ENCODE results near the gene ANKZF1.
A peak's percentile ranks its signal among the peaks of the same experiment; 100 is the strongest.
"Not testable (repeated sequence)": the region's sequence is repeated elsewhere in the genome, so short reads cannot be mapped to it uniquely, and the experiment has no call there.

The ANKZF1 gene

DNA sequence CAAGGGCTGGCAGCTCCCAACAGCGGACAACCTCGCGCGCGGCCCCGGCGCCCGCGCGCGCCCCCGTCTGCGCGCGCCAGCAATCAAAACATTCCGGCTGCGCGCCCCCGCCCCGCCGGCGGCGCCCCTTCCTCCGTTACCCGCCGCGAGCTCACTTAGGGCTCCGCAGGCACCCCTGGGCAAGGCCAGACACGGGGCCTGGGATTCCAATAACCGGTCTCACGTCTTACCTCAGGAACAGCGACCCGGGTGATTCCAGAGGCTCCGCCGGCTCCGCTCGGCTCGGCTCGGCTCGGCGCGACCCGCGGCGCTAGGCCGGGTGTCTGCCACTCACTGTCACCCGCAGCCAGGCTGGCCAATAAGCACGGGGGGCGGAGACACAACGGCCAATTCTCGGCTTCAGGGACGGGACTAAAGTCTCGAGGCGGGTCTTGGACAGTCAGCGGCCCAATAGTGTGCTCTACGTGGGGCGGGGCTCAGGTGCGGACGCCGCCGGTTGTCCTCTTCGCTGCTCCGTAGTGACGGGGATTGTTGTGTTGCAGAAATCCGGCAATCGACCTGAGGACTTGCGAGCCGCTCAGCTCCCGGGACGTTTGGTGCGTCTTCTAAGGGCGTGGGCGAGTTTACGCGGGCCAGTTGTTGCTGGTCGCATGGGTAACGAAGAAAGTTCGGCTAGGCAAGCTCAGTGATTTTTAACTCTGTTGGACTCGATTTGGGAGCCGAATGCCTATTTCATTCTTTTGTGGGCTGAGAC is at the start of gene ANKZF1, which contains the start of gene ATG9A:
Gene ANKZF1 (plus strand): TSS at position 502 of the 754 bp plus-strand sequence. CDS start 452 bp downstream, outside the sequence.
Gene ATG9A (minus strand): TSS at position 332 of the 754 bp plus-strand sequence. CDS start 1,612 bp downstream, outside the sequence.
- DNase-seq: peak; percentile 97

- no peak for DNase-seq
Observed at GRCh38 chr2:219180961-219181360, 48.6 kb upstream of the ANKZF1 start.

DNA sequence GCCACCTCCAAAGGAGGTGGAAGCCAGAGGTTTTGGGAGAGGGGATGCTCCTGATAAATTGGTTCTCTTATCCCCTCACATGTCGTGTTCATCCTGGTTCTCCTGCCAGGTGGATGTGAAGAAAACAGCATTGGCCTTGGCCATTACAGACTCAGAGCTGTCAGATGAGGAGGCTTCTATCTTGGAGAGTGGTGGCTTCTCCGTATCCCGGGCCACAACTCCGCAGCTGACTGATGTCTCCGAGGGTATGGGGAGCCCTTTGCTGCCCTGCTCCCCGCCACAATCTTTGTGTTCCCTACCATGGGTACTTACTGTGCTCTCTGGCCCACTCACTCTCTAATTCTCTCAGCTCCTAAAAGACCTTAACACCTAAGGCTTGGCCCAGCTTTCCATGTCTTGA is 48.1 kb upstream of the ANKZF1 start:
- DNase-seq: no peak

DNA sequence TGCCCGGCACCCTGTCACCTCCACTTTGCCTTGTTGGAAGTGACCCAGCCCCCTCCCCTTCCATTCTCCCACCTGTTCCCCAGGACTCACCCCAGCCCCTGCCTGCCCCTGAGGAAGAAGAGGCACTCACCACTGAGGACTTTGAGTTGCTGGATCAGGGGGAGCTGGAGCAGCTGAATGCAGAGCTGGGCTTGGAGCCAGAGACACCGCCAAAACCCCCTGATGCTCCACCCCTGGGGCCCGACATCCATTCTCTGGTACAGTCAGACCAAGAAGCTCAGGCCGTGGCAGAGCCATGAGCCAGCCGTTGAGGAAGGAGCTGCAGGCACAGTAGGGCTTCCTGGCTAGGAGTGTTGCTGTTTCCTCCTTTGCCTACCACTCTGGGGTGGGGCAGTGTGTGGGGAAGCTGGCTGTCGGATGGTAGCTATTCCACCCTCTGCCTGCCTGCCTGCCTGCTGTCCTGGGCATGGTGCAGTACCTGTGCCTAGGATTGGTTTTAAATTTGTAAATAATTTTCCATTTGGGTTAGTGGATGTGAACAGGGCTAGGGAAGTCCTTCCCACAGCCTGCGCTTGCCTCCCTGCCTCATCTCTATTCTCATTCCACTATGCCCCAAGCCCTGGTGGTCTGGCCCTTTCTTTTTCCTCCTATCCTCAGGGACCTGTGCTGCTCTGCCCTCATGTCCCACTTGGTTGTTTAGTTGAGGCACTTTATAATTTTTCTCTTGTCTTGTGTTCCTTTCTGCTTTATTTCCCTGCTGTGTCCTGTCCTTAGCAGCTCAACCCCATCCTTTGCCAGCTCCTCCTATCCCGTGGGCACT is 47.1 kb upstream of the ANKZF1 start:
- DNase-seq: no peak

- no peak for DNase-seq
Observed at GRCh38 chr2:219183151-219183772, 46.3 kb upstream of the ANKZF1 start.

DNA sequence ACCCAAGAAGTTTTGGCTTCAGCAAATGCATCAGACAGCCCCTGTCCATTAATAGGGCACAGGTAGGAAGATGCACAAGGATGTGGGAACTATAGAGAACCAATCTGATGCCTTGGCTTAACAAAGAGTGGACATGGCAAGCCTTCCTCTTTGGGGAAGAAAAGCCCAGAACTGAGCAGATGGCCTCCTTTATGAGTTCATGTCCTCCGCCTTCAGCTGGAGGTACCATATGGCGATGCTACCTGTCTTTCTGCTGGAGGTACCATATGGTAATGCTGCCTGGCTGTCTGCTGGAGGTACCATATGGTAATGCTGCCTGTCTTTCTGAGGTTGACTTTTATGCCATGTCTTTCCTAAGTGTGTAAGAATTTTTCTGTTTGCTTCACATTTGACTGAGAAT is 45.5 kb upstream of the ANKZF1 start:
- DNase-seq: no peak

- no peak for DNase-seq
Observed at GRCh38 chr2:219186754-219187456, 42.7 kb upstream of the ANKZF1 start.

DNA sequence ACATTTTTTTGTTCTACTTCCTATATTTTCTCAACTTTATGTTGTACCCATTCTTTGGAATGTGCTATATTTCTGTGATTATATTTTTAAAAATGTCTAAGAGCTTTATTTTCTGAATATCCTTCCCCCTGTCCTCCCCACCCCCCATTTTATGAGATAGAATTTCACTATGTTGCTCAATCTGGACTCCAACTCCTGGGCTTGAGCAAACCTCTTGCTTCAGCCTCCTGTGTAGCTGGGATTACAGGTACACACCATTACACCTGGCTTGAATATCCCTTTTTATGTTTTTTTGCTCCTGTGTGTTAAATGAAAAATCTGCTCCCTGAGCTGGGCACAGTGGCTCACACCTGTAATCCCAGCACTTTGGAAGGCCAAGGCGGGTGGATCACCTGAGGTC is 32.2 kb upstream of the ANKZF1 start:
- no peak for DNase-seq

- no peak for DNase-seq
Observed at GRCh38 chr2:219198974-219199373, 30.6 kb upstream of the ANKZF1 start.

DNA sequence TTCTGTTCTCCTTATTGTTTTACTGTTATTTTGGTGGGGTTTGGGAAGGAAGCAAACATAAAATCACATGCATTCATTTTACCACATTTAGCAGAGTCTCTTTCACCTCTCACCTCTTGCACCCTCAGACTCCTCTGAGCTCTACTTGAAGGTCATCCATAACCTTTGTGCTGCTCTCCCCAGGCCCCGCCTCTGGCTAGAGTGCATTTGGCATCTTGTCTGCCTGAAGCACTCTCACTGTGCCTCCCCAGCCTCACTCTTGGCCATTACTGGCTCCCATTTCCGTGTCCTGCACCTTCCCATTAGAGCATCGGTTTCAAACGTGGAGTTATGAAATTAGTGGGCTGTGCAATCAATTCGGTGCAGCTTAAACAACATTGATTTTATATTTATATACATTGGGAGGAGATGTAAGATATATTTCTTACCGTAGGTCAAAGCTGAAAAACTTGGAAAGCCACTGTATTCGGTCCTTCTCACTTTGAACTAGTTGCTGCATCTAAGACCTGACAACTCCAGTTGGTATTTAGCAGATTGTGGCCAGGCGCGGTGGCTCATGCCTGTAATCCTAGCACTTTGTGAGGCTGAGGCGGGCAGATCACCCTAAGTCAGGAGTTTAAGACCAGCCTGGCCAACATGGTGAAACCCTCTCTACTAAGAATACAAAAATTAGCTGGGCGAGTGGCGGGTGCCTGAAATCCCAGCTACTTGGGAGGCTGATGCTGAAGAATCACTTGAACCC is 30.0 kb upstream of the ANKZF1 start:
- DNase-seq: no peak

DNA sequence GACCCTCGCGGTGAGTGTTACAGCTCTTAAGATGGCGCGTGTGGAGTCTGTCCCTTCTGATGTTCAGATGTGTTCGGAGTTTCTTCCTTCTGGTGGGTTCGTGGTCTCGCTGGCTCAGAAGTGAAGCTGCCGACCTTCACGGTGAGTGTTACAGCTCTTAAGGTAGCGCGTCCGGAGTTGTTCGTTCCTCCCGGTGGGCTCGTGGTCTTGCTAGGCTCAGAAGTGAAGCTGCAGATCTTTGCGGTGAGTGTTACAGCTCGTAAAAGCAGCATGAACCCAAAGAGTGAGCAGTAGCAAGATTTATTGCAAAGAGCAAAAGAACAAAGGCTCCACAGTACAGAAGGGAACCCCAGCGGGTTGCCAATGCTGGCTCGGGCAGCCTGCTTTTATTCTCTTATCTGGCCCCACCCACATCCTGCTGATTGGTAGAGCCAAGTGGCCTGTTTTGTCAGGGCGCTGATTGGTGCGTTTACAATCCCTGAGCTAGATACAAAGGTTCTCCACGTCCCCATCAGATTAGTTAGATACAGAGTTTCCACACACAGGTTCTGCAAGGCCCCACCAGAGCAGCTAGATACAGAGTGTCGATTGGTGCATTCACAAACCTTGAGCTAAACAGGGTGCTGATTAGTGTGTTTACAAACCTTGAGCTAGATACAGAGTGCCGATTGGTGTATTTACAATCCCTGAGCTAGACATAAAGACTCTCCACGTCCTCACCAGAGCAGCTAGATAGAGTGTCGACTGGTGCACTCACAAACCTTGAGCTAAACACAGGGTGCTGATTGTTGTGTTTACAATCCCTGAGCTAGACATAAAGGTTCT is 28.9 kb upstream of the ANKZF1 start:
- DNase-seq: not testable (repeated sequence)

DNA sequence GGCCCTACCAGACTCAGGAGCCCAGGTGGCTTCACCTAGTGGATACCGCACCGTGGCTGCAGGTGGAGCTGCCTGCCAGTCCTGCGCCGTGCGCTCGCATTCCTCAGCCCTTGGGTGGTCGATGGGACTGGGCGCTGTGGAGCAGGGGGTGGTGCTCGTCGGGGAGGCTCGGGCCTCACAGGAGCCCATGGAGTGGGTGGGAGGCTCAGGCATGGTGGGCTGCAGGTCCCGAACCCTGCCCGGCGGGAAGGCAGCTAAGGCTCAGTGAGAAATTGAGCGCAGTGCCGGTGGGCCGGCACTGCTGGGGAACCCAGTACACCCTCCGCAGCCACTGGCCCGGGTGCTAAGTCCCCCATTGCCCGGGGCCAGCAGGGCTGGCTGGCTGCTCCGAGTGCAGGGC is 28.3 kb upstream of the ANKZF1 start:
- not testable (repeated sequence) for DNase-seq

- DNase-seq: no peak
Observed at GRCh38 chr2:219204425-219205164, 25.0 kb upstream of the ANKZF1 start.

GRCh38 chr2:219205165-219205538 is 24.5 kb upstream of the ANKZF1 start:
- DNase-seq: no peak

GRCh38 chr2:219205981-219206327 is 23.7 kb upstream of the ANKZF1 start:
- no peak for DNase-seq

DNA sequence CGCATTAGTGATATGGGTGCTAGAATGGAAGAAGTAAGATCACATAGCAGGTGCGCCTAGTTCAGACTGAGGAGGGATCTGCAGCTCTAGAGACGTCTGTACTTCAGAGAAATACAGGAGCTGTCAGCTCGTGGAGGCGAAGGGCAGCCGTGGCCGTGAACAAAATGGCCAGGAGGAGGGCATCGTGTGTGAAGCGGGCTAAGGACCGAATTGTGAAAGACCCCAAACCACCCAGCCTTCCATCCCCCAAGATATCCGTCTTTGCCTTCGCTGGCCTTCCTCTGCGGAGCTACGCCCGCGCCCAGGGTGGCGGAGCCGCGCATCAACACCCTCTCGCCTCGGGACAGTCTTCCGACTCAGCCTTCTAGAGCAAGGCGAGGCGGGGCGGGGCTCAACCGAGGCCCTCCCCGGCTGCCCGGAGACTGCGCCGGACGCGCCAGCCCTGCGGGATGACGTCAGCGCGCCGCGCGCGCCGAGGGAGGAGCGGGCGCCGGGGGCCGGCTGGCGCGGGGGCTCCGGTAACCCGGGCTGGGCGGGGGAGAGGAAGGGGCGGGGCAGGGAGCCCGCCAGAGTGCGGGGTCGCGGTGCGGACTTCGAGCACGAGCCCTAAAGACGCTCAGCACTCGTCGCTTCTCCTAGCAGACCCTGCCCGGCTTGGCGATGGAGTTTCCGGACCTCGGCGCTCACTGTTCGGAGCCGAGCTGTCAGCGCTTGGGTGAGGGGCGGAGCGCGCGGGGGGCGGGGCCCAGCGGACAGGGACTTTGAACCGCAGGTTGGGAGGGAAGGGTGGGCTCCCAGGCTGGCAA is 23.1 kb upstream of the ANKZF1 start, which contains the start of gene ZFAND2B:
Gene ZFAND2B (plus strand): TSS at position 455 of the 806 bp plus-strand sequence. CDS start 206 bp downstream, at position 661.
- DNase-seq: peak; percentile 96

GRCh38 chr2:219207134-219207883 is 22.3 kb upstream of the ANKZF1 start:
- no peak for DNase-seq

DNA sequence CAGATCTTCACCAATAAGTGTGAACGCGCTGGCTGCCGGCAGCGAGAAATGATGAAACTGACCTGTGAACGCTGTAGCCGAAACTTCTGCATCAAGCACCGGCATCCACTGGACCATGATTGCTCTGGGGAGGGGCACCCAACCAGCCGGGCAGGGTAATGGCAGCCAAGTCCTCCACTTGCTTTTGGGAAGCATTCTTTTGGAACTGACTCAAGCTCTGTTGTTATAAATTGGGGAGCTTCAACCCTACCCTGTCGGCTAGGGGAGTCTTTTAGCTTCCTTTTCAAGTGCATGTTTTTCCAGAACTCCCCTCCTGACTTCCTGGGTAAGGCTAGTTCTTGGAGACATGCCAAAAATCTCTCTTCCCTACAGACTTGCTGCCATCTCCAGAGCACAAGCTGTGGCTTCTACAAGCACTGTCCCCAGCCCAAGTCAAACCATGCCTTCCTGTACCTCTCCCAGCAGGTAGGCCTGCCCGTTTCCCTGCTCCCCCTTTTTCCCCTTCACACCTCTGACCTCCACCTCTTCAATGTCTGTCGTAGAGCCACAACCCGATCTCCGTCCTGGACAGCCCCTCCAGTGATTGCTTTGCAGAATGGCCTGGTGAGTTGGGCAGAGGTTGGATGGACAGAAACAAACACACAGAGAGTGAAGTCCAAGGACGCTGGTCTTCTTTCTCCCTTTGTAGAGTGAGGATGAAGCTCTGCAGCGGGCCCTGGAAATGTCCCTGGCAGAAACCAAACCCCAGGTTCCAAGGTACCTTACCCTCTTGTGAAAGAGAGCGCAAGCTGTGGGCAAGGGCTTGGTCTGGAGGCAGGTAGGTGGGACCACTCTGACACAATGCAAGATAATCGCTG is 21.5 kb upstream of the ANKZF1 start:
- DNase-seq: no peak
